CD1c-positive myeloid dendritic cell (primary cell): ENCODE measurements around the gene QRFP.

Source experiments
- DNase-seq: peaks from one replicate; pipeline ENCODE4 v3.0.0-alpha.2; 2016; ENCODE audit errors: extremely low spot score

Gene QRFP

GRCh38 chr9:130890870-130891687 is 5.5 kb downstream of the QRFP start:
- no peak for DNase-seq

GRCh38 chr9:130890124-130890523 is 6.5 kb downstream of the QRFP start:
- DNase-seq: no peak

DNA sequence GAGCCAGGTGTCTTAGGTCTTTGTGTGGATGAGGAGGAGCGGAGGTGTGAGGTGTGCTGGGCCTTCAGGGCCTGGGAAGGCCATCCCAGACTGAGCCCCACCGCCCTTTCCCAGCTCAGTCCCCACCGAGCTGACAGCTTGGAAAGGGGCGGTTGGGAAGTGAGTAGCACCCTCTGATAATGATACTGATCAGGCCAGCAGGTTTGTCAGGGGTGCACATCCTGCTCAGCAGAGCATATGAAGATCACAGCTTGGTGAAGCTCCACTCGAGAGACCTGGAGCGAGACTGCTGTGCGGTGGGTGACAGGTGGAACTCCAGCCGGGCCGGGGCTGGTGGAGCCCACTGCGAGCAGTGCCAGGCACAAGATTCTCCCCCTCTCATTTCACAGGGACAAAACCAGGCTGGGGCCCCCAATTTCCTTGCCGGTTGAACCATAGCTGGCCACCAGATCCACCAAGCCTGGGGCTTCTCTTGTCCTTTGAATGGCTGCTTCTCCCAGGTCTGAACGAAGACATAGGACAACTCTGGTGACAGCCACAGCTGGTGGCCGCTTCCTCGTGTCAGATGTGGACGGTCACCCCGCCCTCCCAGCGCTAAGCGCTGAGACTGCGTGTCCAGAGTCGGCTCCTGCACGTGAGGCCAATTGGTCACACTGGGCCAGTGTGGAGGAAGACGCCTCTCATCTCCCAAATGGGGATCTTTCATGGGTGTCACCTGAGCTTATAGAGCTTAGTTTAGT is 8.3 kb downstream of the QRFP start:
- no peak for DNase-seq

DNA sequence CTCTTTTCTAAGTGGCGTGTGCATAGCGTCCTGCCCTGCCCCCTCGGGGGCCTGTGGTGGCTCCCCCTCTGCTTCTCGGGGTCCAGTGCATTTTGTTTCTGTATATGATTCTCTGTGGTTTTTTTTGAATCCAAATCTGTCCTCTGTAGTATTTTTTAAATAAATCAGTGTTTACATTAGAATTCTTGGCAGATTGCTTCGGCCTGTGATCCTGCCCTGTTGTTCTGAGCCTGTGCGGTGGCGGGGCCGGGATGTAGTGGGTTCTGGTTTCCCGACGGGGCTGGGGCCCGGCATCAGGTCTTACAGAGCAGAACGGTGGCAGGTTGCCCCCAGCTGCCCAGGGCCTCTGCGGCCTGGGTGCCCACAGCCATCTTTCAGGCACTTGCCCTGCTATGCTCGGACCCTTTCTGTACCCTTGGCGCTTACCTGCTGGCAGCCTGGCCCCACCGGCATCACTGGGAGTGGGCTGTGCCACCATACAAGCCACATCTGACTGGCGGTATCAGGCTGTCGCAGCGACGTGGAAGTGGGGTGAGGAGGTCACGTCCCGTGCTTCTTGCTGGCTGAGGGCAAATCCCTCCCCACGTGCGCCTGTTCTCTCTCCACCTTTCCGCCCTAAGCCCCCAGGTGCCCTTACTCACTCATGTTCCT is 9.0 kb downstream of the QRFP start:
- DNase-seq: no peak

GRCh38 chr9:130886981-130887380 is 9.6 kb downstream of the QRFP start:
- DNase-seq: no peak

- DNase-seq: no peak
Measured at GRCh38 chr9:130885484-130886375, 10.9 kb downstream of the QRFP start.

DNA sequence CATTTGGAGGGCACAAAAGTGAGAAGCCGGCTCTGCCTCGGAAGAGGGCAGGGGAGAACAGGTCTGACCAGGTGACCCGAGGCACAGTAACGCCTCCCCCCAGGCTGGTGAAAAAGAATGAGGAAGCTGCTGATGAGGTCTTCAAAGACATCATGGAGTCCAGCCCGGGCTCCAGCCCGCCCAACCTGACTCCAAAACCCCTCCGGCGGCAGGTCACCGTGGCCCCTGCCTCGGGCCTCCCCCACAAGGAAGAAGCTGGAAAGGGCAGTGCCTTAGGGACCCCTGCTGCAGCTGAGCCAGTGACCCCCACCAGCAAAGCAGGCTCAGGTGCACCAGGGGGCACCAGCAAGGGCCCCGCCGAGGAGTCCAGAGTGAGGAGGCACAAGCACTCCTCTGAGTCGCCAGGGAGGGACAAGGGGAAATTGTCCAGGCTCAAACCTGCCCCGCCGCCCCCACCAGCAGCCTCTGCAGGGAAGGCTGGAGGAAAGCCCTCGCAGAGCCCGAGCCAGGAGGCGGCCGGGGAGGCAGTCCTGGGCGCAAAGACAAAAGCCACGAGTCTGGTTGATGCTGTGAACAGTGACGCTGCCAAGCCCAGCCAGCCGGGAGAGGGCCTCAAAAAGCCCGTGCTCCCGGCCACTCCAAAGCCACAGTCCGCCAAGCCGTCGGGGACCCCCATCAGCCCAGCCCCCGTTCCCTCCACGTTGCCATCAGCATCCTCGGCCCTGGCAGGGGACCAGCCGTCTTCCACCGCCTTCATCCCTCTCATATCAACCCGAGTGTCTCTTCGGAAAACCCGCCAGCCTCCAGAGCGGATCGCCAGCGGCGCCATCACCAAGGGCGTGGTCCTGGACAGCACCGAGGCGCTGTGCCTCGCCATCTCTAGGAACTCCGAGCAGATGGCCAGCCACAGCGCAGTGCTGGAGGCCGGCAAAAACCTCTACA is 11.8 kb downstream of the QRFP start:
- no peak for DNase-seq

DNA sequence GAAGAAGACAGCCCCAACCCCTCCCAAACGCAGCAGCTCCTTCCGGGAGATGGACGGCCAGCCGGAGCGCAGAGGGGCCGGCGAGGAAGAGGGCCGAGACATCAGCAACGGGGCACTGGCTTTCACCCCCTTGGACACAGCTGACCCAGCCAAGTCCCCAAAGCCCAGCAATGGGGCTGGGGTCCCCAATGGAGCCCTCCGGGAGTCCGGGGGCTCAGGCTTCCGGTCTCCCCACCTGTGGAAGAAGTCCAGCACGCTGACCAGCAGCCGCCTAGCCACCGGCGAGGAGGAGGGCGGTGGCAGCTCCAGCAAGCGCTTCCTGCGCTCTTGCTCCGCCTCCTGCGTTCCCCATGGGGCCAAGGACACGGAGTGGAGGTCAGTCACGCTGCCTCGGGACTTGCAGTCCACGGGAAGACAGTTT is 12.5 kb downstream of the QRFP start:
- DNase-seq: no peak

- no peak for DNase-seq
Measured at GRCh38 chr9:130883479-130883878, 13.1 kb downstream of the QRFP start.

DNA sequence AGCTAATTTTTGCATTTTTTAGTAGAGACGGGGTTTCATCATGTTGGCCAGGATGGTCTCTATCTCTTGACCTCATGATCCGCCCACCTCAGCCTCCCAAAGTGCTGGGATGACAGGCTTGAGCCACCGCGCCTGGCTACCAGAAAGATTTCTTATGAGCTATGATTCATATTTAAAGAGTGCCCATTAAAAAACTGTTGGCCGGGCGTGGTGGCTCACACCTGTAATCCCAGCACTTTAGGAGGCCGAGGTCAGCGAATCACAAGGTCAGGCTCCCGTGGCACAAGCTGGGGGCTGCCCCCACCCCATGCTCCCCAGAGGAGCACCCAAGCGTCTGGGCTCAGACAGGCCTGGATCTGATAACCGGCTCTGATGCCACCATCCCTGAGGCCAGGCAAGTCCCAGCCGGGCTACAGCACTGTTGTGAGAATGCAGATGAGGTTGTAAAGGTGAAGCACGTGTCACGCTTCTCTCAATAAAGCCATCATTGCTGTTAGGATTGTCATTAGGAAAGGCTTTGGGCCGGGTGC is 13.9 kb downstream of the QRFP start:
- no peak for DNase-seq

DNA sequence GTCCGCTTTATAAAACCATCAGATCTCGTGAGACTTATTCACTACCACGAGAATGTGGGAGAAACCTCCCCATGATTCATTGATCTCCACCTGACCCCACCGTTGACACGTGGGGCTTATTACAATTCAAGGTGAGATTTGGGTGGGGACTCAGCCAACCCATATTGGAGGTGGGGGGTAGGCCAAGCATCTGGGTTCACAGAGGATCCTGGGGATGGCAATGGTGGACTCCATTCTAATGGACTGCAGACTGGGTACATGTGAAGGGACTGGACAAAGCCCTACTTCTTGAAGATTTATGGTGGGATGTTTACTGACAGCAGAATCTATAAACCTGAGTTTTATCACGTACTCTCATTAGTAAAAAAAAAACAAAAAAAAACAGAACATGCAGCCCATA is 15.1 kb downstream of the QRFP start:
- DNase-seq: no peak

GRCh38 chr9:130880599-130881220 is 15.9 kb downstream of the QRFP start:
- no peak for DNase-seq

GRCh38 chr9:130879863-130880411 is 16.7 kb downstream of the QRFP start:
- no peak for DNase-seq

GRCh38 chr9:130878295-130878694 is 18.3 kb downstream of the QRFP start:
- no peak for DNase-seq

DNA sequence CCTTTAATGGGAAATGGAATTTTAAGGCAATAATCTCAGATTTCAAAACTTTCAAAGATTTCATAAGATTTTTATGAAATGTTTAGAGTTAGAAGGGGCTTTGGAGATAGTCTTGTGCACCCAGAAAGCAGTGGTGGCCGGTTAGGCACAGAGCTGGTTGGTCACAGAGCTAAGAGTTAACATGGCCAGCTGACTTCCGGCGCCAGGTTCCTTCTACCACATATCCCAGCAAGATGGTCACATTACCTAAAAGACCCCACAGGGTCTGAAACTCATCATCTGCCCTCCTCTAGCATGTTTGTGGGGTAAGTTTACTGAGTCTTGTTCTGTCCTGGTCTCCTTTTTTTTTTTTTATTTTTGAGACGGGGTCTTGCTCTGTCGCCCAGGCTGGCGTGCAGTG is 19.3 kb downstream of the QRFP start:
- DNase-seq: no peak

- no peak for DNase-seq
Measured at GRCh38 chr9:130874783-130875182, 21.8 kb downstream of the QRFP start.

- no peak for DNase-seq
Measured at GRCh38 chr9:130873966-130874365, 22.6 kb downstream of the QRFP start.

DNA sequence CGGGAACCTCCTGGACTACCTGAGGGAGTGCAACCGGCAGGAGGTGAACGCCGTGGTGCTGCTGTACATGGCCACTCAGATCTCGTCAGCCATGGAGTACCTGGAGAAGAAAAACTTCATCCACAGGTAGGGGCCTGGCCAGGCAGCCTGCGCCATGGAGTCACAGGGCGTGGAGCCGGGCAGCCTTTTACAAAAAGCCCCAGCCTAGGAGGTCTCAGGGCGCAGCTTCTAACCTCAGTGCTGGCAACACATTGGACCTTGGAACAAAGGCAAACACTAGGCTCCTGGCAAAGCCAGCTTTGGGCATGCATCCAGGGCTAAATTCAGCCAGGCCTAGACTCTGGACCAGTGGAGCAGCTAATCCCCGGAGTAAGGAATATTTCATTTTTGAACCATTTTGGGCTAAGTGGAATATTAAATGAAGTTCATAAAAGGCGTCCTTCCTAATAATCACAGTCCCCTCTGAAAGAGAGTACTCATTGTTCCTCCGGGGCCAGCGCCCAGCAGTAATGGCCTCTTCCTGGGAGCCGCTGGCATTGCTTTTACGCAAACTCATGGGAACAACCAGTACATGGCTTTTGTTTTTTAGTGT is 23.6 kb downstream of the QRFP start:
- no peak for DNase-seq

- no peak for DNase-seq
Measured at GRCh38 chr9:130872508-130872907, 24.1 kb downstream of the QRFP start.
